Posterior vena cava (tissue), 2 donors: ENCODE data around the gene FGF9. TPM values are rescaled to one million over a fixed set of nuclear protein-coding genes. Genes with fewer than 3 reads are reported as not detected.

Experiments
- DNase-seq: peaks from one replicate; pipeline ENCODE4 v3.0.0-alpha.2; 2020; ENCODE audit warnings: low spot score
- intact Hi-C, 2 donors: fragments of 100-400 bp; cut with DNase I; formaldehyde crosslinking; loops; one replicate each; pipeline versions ENCODE4 v1.14.1 to v1.14.2; 2022 to 2023
- long read RNA-seq, 2 donors: library from polyadenylated mRNA; unstranded; transcript quantifications; one replicate each; pipeline ENCODE4 v2.0.0, GENCODE V29; 2020 to 2021
- total RNA-seq, 2 donors: library from RNA; stranded (reverse); fragmentation: NEBNext Ultra II Directional; extraction: Animal tissue kit (Norgen Biotek cat#: 25700); gene quantifications; one replicate each; pipeline ENCODE4 v1.2.1, GENCODE V29; 2021
- donor health status: DM: yes; HTN: yes; CAD: no.
- donor health status: DM: yes; HTN: yes; CAD: no.

Gene FGF9
- total RNA-seq: 1 to 10 TPM in 1 of 2 donors, under 1 TPM in 1; 0.90 to 3.1 TPM
- long read RNA-seq, donor 1, full-length matches to known transcripts: 1 of 1 reads
- long read RNA-seq, donor 1, partial matches to known transcripts: 0 of 1 reads
- long read RNA-seq, donor 1, other reads (novel, unspliced or antisense): 0 of 1 reads
- long read RNA-seq, donor 2, full-length matches to known transcripts: 1 of 1 reads
- long read RNA-seq, donor 2, partial matches to known transcripts: 0 of 1 reads
- long read RNA-seq, donor 2, other reads (novel, unspliced or antisense): 0 of 1 reads

- peak; percentile 90 for DNase-seq
- intact Hi-C loops: no loop called here
Observed at GRCh38 chr13:21670883-21671619, at the start of gene FGF9. Gene FGF9 (plus strand): TSS chr13:21671073. CDS start chr13:21671913, 840 bp downstream.

DNA sequence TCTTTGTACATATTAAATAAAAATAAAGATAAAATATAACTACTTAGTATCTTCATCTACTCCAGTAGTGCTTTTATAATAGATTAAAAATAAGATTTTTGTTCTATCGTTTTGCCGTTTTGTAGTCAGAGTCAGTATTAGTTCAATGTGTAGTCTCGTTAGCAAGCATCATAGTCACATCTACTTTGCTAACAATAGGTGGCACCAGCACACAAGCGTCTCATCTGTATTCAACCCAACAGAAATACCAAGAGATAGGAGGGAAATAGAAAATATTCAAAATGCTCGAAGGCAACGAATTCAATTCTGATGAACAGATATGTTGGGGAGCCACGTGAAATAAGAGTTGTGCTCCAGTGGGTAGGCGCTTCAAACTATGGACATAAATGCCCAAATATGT is 45.5 kb upstream of the FGF9 start:
- intact Hi-C loops: no loop called here

DNA sequence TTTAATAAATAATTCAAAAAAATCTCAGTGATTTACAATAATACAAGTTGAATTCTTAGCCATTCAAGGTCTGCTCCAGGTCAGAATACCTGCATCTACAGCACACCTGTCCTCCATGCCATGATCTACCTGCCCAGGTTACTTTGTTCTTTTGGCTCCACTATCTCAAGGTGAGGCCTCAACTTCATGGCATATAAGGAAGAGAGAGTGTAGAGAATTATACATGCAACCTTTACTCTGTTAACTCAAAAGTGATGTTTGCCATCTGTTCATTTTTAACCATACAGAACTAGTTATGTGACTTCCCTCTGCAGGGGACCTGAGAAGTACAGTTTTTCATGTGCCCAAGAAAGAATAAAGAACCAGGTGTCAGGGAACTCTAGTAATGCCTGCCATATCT is 38.7 kb upstream of the FGF9 start:
- DNase-seq: no peak
- intact Hi-C loops: no loop called here

More for the DNA sequence above, 45.5 kb upstream of the FGF9 start:
- no peak for DNase-seq

- no peak for DNase-seq
- intact Hi-C loops: no loop called here
Observed at GRCh38 chr13:21636656-21637055, 34.2 kb upstream of the FGF9 start.

GRCh38 chr13:21637296-21637695 is 33.6 kb upstream of the FGF9 start:
- no peak for DNase-seq

GRCh38 chr13:21638319-21639282 is 32.3 kb upstream of the FGF9 start:
- DNase-seq: no peak
- intact Hi-C loops: no loop called here

More at GRCh38 chr13:21637296-21637695, 33.6 kb upstream of the FGF9 start:
- intact Hi-C loops: no loop called here

DNA sequence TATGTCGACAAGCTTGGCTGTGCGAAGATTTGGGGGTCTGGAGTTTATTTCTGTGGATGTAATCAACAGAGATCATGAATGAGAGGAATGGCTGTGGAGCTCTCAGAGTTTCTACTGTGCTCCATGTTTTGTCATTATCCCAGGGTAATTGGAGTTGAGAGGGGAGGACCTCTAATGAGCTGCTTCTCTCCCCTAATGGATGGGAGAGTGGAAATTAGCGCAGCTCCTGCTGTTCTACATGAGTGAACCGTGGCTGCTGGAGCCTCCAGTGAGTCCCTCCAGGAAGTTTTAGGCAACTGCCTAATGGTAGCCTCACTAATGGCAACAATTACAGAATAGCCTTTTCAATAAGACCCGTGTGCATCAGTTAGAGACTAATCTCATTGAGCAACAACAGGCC is 31.3 kb upstream of the FGF9 start:
- intact Hi-C loops: no loop called here
- no peak for DNase-seq

- intact Hi-C loops: loop anchor here (5.0 to 10.0 kb wide), 2 partner anchors 303 to 636 kb away; no protein-coding TSS in a partner anchor
- no peak for DNase-seq
Observed at GRCh38 chr13:21641629-21642028, 29.2 kb upstream of the FGF9 start.

GRCh38 chr13:21657538-21657937 is 13.3 kb upstream of the FGF9 start:
- intact Hi-C loops: no loop called here
- DNase-seq: no peak

DNA sequence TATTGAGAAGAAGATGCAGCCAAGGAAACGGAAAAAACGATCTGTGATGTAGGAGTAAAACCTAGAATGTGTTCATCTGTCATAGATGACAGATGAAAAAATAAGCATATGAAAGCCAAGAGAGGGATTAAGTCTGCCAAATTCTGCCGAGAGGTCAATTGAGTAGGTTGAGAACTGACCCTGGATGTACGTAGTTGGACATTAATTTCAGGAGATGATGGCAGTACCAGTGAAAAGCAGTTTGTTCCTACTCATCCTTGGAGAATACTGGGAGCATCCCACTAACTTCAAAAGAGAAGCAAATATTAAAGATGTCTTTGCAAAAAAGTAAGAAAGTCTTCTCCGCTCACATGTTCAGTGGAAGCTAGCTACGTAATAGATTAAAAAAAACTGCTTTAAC is 11.8 kb upstream of the FGF9 start:
- intact Hi-C loops: no loop called here
- DNase-seq: no peak

DNA sequence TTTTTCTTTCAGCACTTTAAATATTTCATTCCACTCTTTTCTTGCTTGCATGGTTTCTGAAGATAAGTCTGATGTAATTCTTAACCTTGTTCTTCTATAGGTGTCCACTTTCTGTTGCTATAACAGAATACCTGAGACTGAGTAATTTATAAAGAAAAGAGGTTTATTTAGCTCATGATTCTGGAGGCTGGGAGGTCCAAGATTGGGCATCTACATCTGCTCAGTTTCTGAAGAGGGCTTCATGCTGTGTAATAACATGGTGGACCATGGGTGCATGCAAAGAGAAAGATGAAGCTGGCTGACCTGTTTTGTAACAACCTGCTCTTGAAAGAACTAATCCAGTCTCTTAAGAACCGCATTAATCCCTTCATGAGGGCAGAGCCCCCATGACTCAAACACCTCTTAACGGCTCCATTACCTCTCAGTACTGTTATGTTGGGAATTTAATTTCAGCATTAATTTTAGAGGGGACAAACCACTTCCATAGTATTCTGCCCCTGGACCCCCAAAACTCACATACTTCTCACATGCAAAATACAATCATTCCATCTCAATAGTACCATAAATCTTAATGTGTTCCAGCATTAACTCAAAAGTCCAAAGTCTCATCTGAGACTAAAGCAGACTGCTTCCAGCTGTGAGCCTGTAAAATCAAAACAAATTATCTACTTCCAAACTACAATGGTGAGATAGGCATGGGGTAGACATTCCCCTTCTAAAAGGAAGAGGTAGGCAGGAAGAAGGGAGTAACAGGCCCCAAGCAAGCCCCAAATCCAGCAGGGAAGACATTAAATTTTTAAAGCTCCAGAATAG is 9.6 kb upstream of the FGF9 start:
- intact Hi-C loops: no loop called here
- no peak for DNase-seq

DNA sequence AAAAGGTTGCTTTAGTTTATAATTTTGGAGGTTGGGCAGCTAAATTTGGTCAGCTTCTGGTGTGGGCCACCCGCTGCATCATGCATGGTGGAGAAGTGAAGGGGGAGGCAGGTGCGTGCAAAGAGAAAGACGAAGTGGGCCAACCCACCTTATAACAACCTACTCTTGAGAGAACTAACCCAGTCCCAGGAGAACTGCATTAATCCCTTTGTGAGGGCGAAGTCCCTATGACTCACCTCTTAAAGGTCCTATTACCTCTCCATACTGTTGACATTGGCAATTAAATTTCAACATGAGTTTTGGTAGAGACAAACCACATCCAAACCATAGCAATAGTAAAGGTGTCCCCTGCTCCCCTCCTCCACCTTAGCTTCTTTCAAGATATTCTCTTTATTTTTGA is 7.7 kb upstream of the FGF9 start:
- no peak for DNase-seq
- intact Hi-C loops: no loop called here

DNA sequence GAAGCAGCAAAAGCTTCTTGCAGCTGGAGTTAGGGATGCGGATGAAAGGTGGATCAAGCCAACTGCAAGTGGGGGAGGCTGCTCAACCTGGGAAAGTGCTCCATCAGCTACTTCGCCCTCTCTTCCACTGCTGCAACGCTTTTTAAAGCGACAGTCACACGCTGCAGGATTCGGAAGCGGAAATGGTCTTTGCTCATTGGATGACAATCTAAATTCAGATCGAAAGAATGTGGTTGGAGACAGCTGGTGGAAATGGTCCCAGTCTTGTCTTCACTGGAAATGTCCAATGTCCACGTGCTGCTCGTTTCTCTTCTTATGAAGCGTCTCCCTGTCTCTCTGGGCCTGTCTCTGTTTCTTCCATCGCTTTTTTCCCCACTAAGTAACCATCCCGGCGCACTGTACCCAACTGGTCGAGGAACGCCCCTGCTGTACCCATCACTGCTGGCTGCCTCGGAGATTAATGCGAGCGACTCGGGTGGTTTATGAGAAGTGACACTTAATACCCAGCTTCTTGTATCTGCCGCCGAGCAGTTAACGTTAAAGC is 2.1 kb upstream of the FGF9 start:
- intact Hi-C loops: no loop called here
- DNase-seq: no peak

DNA sequence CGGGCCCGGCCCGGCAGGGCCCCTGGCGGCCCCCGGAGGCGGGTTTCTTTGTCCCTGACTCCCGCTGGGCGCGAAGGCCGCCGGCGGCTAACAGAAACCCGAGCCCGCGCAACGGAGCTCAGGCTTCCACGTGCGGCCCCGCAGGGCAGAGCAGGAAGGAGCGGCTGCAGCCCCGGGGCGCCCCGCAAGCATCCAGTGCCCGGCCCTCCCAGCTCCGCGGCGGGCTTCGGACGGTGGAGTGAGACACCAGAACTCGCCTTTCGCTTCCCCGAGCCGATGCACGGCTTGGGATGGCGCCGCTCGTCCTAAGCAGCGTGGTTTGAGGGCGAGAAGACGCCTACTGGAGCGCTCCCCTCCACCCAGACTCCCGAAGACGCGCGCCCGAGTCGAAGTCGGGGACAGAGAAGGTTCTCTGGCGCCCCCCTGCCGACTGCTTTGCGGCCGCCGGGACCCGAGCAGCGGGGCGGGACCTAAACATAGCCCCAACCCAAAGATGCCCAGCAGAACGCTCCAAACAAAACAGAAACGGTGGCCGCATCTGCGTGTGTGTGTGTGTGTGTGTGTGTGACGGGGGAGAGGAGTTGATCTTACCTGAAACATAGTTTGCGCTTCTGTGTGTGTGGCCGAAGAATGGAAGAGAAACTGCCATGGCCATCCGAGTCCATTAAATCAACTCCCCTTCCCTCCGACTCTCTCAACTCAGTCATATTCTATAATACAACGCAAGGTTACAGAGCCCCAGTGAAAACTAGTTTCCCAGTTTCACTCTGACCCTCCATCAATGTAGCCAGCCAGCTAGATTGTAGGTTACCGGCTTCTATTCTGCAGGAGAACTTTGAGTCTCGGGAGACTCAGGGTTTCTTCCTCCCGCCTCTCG is 629 bp upstream of the FGF9 start:
- intact Hi-C loops: no loop called here
- DNase-seq: peak; percentile 89

GRCh38 chr13:21671620-21672286 is 880 bp downstream of the FGF9 start:
- DNase-seq: no peak
- intact Hi-C loops: no loop called here

- DNase-seq: no peak
- intact Hi-C loops: no loop called here
Observed at GRCh38 chr13:21672287-21672680, 1.4 kb downstream of the FGF9 start.

DNA sequence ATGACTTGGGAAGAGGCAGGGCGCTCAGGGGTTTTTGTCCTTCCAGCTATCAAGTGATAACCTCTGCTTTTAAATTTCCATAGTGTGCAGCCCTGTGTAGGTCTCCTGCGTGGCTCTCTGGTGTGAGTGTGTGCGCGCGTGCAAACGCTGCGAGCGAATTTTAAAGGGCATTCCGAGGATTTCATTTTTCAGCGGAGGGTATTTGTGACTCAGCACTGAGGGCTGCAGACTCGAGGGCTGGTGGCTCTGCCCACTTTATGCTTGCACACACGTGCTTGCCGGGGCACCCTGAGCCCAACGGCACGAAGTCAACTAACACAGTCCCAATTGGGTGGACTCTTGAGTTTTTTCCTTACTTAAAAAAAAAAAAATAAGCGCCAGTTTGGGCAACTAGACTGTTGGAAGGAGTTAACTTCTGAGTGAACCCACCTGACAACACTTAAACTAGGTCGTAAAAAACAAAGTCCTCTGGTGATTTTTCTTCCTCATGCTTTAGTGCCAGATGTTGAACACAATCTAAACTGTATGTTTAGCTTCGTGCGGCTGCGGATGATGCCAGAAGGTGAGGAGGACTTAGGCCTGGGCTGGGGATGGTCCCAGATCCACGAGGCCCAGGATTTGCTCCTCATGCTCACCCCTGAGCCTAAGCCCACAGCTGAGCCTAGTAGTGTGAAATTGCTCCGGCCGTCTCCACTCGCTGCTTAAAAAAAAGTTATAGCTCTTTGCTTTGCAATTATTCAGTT is 2.1 kb downstream of the FGF9 start:
- no peak for DNase-seq
- intact Hi-C loops: no loop called here
